Activated naive CD4-positive, alpha-beta T cell treated with anti-CD3 and anti-CD28 coated beads, Interleukin-2, amount 50 U/mL, for 16 hours (primary cell): ENCODE measurements around the gene SLC9A9.

ENCODE experiments used
- DNase-seq: peaks from one replicate; pipeline ENCODE4 v3.0.0-alpha.2; 2020

Gene SLC9A9

GRCh38 chr3:143676747-143677146 is 171.5 kb downstream of the SLC9A9 start:
- no peak for DNase-seq

DNA sequence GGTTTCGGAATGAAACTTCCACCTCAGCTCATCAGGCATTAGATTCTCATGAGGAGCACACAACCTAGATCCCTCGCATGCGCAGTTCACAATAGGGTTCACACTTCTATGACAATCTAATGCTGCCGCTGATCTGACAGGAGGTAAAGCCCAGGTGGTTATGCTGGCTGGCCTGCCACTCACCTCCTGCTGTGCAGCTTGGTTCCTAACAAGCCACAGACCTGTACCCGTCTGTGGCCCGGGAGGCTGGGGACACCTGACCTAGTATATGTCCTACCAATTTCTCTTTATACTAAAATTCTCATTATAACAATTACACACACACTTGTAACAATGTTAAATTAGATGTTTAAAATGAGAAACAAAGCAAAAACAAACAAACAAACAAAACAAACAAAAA is 172.2 kb downstream of the SLC9A9 start:
- no peak for DNase-seq

DNA sequence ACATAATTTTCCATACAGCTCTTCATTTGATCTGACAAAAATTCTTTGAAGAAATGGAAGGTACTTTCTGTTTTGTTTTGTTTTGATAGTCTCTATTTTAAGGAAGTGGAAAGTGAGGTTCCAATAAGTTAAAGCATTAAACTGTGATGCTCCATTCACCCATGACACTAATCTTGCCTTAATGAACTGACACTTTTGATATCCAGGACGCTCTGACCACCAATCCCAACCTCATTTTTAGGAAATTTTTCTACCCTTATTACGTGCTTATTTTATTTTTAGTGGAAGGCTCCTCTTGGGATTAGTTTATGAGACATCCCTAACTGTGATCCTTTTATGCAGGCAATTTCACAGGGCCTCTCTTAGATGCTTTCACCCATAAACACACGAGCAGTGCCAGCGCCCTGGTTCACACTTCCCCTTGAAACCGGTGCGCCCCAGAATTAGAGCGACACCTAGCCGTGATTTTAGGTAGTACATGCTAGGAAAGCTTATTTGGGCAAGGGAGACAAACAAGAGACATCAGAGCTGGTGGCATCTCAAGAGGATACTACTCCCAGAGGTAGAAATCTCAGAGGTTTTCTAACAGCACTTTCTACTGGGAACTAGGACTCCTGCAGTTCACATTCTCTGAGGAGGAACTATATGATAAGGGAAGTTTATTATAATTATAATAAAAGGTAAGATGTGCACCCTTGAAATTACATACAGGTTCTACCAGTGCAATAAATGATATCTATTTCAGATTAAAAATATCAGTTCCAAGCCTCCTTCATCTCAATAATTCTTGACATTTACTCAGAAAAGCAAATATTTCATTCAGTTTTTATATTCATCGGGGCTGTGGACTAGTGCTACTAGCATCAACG is 173.9 kb downstream of the SLC9A9 start:
- DNase-seq, result peak; percentile 68

DNA sequence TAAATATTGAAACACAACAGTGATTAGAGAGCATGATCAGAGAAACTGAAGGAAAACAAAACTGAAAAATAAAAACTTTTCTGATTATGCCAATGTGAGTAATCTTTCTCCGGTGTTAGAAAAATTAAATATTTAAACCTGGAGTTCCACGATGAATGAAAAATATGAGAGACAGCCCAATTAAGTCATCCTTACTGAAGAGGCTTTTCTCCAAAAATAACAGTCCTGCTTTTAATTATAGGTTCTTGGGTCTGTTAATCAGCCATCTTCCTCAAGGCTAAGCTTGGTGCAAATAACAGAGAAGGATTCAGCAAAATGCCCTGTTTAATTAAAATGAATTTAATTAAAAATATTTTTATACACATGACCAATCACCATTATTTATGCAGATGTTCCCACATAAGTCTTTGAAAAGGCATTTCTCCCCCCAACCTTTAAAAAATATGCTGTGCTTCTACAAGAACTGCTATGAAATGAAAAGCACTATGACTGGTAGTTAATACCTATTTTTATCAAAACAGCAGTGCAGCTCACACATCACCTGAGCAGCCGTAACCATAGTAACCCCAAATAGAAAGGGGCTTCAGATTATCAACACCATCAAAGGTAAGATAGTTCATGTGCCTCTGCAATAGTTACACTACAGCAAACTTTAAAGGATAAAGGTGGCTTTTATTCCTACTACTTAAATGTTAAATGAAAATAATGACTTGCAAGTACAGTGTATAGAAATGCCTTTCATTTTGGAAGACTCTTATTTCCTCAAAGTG is 175.7 kb downstream of the SLC9A9 start:
- no peak for DNase-seq

GRCh38 chr3:143671626-143672025 is 176.6 kb downstream of the SLC9A9 start:
- DNase-seq, result no peak

DNA sequence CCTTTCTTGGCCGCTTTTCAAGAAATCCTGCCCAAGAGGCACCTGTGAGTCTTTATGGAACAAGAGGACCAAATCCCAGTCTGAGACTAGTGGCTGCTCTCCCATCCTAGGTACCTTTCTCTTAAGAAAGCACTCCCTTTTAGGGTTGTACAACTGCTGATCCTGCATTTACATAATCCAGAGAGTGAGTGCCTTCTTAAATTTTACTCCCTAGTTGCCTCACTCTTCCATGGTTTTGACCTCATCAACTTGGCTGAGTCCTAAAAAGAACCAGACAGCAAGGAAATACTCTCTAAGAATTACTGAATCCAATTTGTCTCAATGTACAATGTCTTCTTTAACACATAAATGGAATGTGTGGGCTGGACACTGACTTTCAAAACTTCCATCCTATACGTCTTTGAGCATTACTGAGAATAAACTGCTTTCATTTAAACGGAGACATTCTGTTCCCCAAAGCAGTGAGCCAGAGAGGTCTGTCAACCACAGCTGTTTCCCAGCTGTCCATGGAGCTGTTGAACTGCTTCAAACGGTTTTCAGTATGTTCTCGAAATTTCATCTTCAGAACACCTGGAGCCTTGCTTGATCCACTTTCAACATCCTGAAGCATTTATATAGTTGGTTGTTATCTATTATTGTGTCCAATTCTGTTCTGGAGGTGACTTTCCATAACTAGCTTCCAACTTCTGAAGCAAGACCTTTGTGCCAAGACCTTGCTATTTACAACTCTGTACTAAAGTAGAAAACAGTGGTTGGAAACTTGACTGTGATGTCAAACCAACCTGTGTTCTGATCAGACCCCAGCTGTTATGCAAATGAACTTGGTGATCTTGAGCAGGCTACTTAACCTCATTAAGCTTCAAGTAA is 179.1 kb downstream of the SLC9A9 start:
- DNase-seq, result no peak

DNA sequence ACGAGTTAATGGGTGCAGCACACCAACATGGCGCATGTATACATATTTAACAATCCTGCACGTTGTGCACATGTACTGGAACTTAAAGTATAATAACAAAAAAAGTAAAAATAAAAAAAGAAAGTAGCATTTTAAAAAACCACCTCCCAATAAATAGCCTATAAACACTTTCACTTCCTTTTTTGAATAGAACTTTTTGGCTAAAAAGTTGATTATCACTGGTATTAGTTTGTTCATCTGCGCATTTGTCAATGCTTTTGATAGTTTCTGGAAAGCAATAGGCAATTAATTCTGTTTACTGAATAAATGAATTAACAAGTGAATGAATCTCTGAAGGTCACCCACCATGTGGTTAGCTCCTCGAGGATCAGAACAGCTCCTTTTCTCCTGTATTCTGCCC is 179.9 kb downstream of the SLC9A9 start:
- no peak for DNase-seq

- no peak for DNase-seq
Observed at GRCh38 chr3:143661677-143662076, 186.6 kb downstream of the SLC9A9 start.

DNA sequence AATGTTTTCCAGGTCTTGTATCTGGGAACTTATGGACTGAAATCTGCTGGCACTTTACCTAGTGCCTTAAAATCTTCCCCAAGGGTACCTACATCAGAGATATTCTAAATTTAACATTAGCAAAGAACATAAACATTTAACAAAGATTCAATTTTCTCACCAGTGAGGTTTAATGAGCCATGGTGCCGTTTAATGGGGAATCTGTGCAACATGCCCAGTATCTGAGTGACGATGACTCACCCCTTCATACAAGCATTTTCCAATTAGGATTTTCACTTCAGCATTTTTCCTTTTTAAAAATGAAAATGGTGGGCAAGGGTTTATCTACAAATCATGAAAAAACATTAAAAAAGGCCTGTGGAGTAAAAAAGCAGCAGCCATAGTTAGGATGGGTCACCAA is 189.4 kb downstream of the SLC9A9 start:
- DNase-seq, result no peak

DNA sequence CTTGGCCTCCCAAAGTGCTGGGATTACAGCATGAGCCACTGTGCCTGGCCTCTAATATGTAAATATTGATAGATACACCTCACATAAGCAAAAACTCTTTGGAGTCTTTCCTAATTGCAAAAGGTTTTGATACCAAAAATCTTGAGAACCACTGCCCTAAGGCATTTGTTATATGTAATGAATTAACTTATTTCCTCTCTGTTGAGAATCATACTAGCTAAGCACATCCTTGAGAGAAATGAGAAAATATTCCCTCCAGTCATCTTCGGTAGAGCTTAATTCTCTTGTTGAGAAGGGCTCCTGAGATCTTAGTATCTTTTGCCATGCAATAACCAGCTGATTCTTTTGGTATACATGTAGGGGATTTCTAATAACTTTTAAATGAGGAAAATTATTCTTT is 190.2 kb downstream of the SLC9A9 start:
- no peak for DNase-seq

GRCh38 chr3:143657391-143657790 is 190.9 kb downstream of the SLC9A9 start:
- DNase-seq, result no peak

DNA sequence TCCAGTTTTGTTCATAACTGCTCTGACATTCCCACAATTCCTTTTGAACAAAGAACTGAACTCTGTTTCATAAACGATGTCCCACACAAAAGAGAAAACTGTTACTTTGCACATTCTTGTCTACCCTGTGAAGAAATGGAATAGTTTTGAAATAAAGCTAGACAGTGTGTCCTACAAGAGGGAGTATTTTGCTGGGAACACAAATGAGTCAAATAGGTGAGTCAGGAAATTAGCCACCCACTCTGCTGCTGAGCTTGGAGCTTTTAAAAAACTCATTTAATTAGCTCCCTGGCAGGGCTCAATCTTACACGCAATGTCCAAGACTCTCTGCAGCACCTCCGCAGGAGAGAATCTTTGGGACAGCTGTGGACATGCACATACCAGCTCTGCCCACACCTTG is 193.4 kb downstream of the SLC9A9 start:
- no peak for DNase-seq

- DNase-seq, result no peak
Observed at GRCh38 chr3:143653935-143654334, 194.3 kb downstream of the SLC9A9 start.

DNA sequence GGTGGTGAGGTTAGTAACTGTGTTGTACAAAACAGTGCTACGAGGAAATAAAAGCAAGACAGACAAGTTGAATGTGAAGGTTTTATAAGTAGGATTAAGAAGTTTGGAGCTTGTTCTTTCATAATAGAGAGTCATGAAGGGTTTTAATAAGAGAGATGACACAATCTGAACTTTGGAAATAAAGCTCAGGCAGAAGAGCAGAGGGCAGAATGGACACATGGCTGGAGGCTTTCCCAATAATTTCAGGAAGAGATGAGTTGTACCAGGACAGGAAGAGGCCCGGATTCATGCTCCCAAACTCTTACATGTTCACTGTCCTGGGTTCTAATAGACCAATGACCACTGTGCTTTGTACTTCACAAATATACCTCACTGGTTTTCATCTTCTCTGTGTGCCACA is 194.8 kb downstream of the SLC9A9 start:
- DNase-seq, result no peak

GRCh38 chr3:143652118-143652517 is 196.2 kb downstream of the SLC9A9 start:
- no peak for DNase-seq

- DNase-seq, result no peak
Observed at GRCh38 chr3:143650827-143651226, 197.4 kb downstream of the SLC9A9 start.

DNA sequence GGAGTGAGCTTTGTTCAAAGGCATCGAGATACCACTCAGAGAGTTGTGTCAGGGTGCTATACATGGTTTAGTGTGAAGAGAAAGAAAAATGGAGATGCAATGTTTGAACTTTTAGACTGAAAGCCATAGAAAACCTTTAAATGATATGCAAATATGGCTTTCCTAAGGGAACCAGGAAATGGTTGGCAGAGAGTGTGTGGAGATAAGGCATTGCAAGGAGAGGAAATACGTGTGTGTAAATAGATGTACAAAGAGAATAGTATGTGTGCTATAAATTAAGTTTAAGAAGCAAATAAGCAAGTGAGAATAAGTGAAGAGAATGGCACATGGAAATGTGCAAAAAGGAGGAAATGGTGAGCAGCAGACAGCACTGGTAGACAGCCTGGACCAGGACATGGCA is 198.1 kb downstream of the SLC9A9 start:
- no peak for DNase-seq

- no peak for DNase-seq
Observed at GRCh38 chr3:143648708-143649107, 199.6 kb downstream of the SLC9A9 start.

DNA sequence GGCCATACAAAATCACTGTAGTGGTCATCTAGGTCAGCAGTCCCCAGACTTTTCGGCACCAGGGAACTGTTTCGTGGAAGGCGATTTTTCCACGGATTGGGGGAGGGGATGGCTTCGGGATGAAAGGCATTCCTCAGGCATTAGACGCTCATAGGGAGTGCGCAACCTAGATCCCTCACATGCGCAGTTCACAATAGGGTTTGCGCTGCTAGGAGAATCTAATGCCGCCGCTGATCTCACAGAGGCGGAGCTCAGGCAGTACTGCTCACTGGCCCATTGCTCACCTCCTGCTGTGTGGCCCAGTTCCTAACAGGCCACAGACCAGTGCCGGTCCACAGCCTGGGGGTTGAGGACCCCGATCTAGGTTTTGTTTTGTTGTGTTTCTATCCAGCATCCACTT is 200.1 kb downstream of the SLC9A9 start:
- no peak for DNase-seq

DNA sequence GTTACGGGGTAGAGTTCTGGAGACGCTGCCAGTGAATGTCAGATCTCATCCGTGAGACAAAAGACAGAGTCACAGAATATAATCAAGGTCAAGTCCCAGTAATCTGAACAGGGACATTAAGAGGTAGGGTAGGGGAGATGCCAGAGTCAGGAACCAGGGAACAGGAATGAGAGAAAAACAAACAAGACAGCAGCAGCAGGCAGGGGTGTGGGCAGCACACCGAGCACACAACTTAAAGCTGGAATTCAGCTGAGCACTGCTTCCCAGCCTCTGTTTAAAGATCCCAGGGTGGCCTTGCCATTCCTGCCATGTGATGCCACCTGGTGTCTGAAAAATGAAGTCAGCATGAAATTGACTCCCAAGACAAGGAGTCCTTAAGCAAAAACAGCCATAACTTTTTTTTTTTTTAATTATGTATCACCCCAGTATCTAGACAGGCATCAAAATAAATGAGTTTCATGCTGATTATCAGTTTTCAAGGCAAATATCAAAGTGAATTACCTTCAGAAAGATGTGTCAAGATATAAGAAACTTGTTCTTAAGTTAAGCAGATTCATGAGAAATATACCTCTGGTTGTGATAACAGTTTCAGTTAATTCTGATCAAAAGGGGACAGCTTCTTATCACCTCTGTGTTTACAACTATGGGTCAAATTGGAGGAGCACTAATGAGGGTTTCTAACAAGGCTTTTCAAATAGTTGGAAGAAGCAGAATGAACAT is 203.7 kb downstream of the SLC9A9 start:
- no peak for DNase-seq

GRCh38 chr3:143643905-143644304 is 204.4 kb downstream of the SLC9A9 start:
- no peak for DNase-seq

- no peak for DNase-seq
Observed at GRCh38 chr3:143640774-143641173, 207.5 kb downstream of the SLC9A9 start.

- no peak for DNase-seq
Observed at GRCh38 chr3:143637133-143637532, 211.1 kb downstream of the SLC9A9 start.
